Measurements from ENCODE around the gene VWA8.

GRCh38 chr13:41937388-41937787 lies 23.5 kb downstream of the VWA8 start:
- TF ChIP-seq CTCF (IDR thresholded peaks at IDR 0.05) (no peak), POLR2AphosphoS5 (IDR thresholded peaks at IDR 0.05) (no peak)

Data from breast epithelium (tissue), 3 donors.